PC-9 (cell line): ENCODE results near the gene FAM174C. TPM values are rescaled to one million over a fixed set of nuclear protein-coding genes. Genes with fewer than 3 reads are reported as not detected.

ENCODE experiments used
- BruUV-seq: library from RNA; stranded (reverse); fragments of 400-500 nt; replicated peaks from 2 replicates; lab custom pipeline; 2021; lab: Mats Ljungman, UMichigan
- CTCF ChIA-PET: fragments of 300-600 bp; sonication (Branson Sonifier 250); formaldehyde crosslinking; loops from one replicate; lab custom pipeline; 2022; ENCODE audit warnings: antibody characterized with exemption; lab: Charles Lee
- POLR2A ChIA-PET: fragments of 300-600 bp; sonication (Branson Sonifier 250); formaldehyde crosslinking; loops from one replicate; lab custom pipeline; 2022; ENCODE audit warnings: antibody characterized with exemption; ENCODE audit not compliant: unreplicated experiment; lab: Charles Lee
- DNase-seq, 2 experiments: peaks; one replicate each; pipeline versions ENCODE4 v3.0.0 to v3.0.0-alpha.2; 2015 to 2022; ENCODE audit warnings: mixed read lengths in 1 of 2
- H2AFZ ChIP-seq: fragments of 200-600 bp; sonication (generic); 2 replicates; pipeline ENCODE4 v1.8.1; 2017; ENCODE audit warnings: antibody characterized with exemption
- H3F3A ChIP-seq: fragments of 200-600 bp; sonication (generic); 2 replicates; pipeline ENCODE4 v1.8.1; 2017; ENCODE audit warnings: antibody characterized with exemption, mild to moderate bottlenecking, low read depth; ENCODE audit not compliant: insufficient read depth
- H3K27ac ChIP-seq: fragments of 200-600 bp; sonication (generic); 2 replicates; pipeline ENCODE4 v1.6.1; 2016; ENCODE audit warnings: mixed run types
- H3K27me3 ChIP-seq: fragments of 200-600 bp; sonication (generic); 2 replicates; pipeline ENCODE4 v1.6.1; 2016; ENCODE audit warnings: low read depth, mixed run types; ENCODE audit not compliant: insufficient read depth
- H3K36me3 ChIP-seq: fragments of 200-600 bp; sonication (generic); 2 replicates; pipeline ENCODE4 v1.6.1; 2016; ENCODE audit warnings: low read depth, mixed run types
- H3K4me1 ChIP-seq: fragments of 200-600 bp; sonication (generic); replicated peaks from 2 replicates; pipeline ENCODE4 v1.6.1; 2016; ENCODE audit warnings: mixed run types; ENCODE audit not compliant: insufficient read depth
- H3K4me2 ChIP-seq: fragments of 200-600 bp; sonication (generic); 2 replicates; pipeline ENCODE4 v1.6.1; 2017; ENCODE audit warnings: mixed run types
- H3K4me3 ChIP-seq: fragments of 200-600 bp; sonication (generic); 2 replicates; pipeline ENCODE4 v1.6.1; 2016; ENCODE audit warnings: mixed run types
- H3K79me2 ChIP-seq: fragments of 200-600 bp; sonication (generic); 2 replicates; pipeline ENCODE4 v1.6.1; 2017; ENCODE audit warnings: low read depth, mixed run types
- H3K9me2 ChIP-seq: fragments of 200-600 bp; sonication (generic); 2 replicates; pipeline ENCODE4 v1.8.1; 2017; ENCODE audit warnings: mild to moderate bottlenecking; ENCODE audit not compliant: insufficient read depth
- H3K9me3 ChIP-seq: fragments of 200-600 bp; sonication (generic); 2 replicates; pipeline ENCODE4 v1.8.1; 2016; ENCODE audit warnings: low read depth; ENCODE audit not compliant: insufficient read depth
- H4K20me1 ChIP-seq: fragments of 200-600 bp; sonication (generic); 2 replicates; pipeline ENCODE4 v1.8.1; 2017; ENCODE audit not compliant: insufficient read depth
- EZH2 ChIP-seq: fragments of 200-600 bp; sonication (generic); IDR thresholded peaks from 2 replicates; pipeline ENCODE4 v1.8.0; 2017; ENCODE audit warnings: antibody characterized with exemption, low read depth
- intact Hi-C: fragments of 100-400 bp; cut with micrococcal nuclease; formaldehyde crosslinking; loops from one replicate; pipeline ENCODE4 v1.10.0; 2022; ENCODE audit not compliant: unreplicated experiment
- total RNA-seq: library from RNA; stranded (reverse); gene quantifications from 2 replicates; pipeline ENCODE4 v1.2.3, GENCODE V29; 2021
- TF ChIP-seq, protein P1 (sequence below): fragments of 200-600 bp; sonication (generic); conservative IDR thresholded peaks from 2 replicates; pipeline ENCODE4 v1.6.1; 2017; ENCODE audit warnings: mixed run types, antibody characterized with exemption, mild to moderate bottlenecking, moderate library complexity

FAM174C gene
- total RNA-seq, 1 experiment from 2014 or later: 51.8 TPM

DNA sequence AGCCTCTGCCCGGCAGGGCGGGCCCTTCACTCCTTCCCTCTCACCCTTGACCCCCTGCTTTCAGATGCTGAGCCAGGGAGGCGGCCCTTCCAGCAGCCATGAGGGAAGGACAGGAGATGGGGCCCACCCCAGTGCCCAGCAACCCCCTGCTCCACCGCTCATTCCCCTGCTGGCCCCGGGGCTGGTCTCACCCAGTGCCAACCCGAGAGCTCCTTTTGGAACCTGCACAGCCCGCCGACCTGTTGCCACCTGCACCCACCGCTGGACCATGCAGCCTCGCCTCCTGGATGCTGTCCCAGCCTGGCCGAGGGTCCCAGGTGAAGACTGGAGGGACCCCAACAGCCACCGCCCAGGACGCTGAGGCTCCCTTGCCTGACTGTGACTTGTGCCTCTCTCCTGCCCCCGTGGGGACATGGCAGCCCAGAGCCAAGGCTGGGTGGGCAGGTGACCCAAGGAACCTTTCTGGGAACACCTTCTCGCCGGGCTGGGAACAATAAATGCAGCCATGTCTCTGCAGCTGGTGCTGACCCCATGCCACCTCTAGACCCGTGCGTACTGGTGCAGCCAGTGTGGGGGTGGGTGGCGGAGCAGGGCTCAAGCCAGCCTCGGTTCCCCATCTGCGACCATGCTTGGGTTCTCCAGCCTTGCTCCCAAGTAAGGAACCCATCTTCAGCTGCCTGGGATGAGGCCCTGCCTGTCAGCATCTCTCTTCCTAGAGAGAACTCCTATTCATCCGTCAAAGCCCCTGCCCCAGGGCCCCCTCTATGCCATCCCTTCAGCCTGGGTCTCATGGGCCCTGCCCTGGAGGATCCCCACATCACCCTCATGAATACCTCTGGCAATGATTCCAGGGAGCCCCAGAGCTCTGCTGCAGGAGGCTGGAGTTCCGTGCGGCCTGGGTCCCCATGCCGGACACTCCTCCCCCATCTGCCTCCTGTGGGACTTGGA, 3.7 kb downstream of the FAM174C start:
- BruUV-seq: no TSS peak
- Histone ChIP-seq H3K4me1 (0 out of 2 replicates have a peak, but pooled peaks cover 1% of the 10 kb centered on the region), H3K27ac (no peak overlapping the region), H4K20me1 (peaks cover 6% of the 10 kb centered on the region), H3K4me2 (no peak overlapping the region), H3K36me3 (no peaks in the 10 kb centered on the region), H3K4me3 (no peak overlapping the region), H3F3A (peaks cover 19% of the 10 kb centered on the region), H3K9me2 (no peaks in the 10 kb centered on the region), H2AFZ (no peak overlapping the region), H3K9me3 (no peaks in the 10 kb centered on the region), H3K27me3 (no peaks in the 10 kb centered on the region), H3K79me2 (peaks cover 21% of the 10 kb centered on the region)
- no peak for DNase-seq
- ChIA-PET CTCF (interaction anchor here (0.5 to 0.7 kb wide), 3 partner anchors 142 to 396 kb away, joined by 3 read pairs; no protein-coding TSS in a partner anchor), POLR2A (interaction anchor here (0.5 kb wide), 1 partner anchor 535 kb away, joined by 8 read pairs; no protein-coding TSS in a partner anchor)
- intact Hi-C loops: loop anchor here (2.0 to 5.0 kb wide), 2 partner anchors 94 to 393 kb away; no protein-coding TSS in a partner anchor
- no peak for TF ChIP-seq EZH2
- TF ChIP-seq, protein P1, sequence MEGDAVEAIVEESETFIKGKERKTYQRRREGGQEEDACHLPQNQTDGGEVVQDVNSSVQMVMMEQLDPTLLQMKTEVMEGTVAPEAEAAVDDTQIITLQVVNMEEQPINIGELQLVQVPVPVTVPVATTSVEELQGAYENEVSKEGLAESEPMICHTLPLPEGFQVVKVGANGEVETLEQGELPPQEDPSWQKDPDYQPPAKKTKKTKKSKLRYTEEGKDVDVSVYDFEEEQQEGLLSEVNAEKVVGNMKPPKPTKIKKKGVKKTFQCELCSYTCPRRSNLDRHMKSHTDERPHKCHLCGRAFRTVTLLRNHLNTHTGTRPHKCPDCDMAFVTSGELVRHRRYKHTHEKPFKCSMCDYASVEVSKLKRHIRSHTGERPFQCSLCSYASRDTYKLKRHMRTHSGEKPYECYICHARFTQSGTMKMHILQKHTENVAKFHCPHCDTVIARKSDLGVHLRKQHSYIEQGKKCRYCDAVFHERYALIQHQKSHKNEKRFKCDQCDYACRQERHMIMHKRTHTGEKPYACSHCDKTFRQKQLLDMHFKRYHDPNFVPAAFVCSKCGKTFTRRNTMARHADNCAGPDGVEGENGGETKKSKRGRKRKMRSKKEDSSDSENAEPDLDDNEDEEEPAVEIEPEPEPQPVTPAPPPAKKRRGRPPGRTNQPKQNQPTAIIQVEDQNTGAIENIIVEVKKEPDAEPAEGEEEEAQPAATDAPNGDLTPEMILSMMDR: no peak

DNA sequence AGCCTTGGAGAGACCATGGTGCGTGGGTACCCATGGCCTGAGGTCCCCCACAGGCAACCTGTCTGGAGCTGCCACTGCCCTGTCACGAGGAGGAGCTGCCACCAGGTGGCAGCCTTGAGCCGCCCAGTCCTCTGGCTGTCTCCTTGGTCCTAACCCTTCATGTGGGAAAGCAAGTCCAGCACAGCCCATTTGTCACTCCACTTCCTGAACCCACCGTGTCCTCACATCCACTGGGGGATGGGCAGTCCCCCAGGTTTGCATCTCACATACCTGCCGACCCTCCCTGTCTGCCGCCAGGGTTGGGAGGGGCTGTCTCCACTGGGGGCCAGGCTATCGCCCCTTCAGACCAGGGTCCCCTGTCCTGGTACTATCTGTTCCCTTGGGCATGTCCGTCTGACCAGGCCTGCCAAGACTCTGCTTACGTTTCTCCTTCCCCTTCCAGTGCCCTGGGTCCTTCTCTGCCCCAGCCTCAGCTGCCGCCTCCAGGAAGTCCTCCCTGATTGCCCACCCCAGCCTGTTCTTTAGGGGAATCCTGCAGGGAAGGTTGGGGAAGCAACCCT, 4.5 kb downstream of the FAM174C start:
- no peak overlapping the region for H2AFZ ChIP-seq

More for the DNA sequence above, 4.5 kb downstream of the FAM174C start:
- intact Hi-C loops: loop anchor here (2.0 to 5.0 kb wide), 2 partner anchors 93 to 392 kb away; no protein-coding TSS in a partner anchor
- no peak overlapping the region for H3K4me2 ChIP-seq
- H3K9me2 ChIP-seq: no peaks in the 10 kb centered on the region
- H3F3A ChIP-seq: peaks cover 14% of the 10 kb centered on the region; the same call in 1 of the 2 replicates
- H3K4me1 ChIP-seq: no peaks in the 10 kb centered on the region
- ChIA-PET CTCF (interaction anchor here (0.6 kb wide), 1 partner anchor 397 kb away, joined by 3 read pairs; no protein-coding TSS in a partner anchor), POLR2A (interaction anchor here (0.5 to 0.7 kb wide), 3 partner anchors 11 to 534 kb away, joined by 3 to 8 read pairs (median 3); partner anchors contain the start of gene CIRBP)
- DNase-seq: peak; percentile 48 to 77
- no peak overlapping the region for H3K27ac ChIP-seq
- BruUV-seq: no TSS peak
- H3K79me2 ChIP-seq: peaks cover 13% of the 10 kb centered on the region
- H4K20me1 ChIP-seq: peaks cover 5% of the 10 kb centered on the region
- H3K36me3 ChIP-seq: no peaks in the 10 kb centered on the region
- TF ChIP-seq, protein P1: peak; percentile 83
- no peak for TF ChIP-seq EZH2
- H3K9me3 ChIP-seq: no peaks in the 10 kb centered on the region
- H3K4me3 ChIP-seq: no peak overlapping the region
- H3K27me3 ChIP-seq: no peaks in the 10 kb centered on the region
